SJSA1 (cell line): ENCODE measurements around the gene OXLD1. TPM values are rescaled to one million over a fixed set of nuclear protein-coding genes. Genes with fewer than 3 reads are reported as not detected.

ENCODE experiments used
- DNase-seq, 2 experiments: peaks; one replicate each; pipeline ENCODE4 v3.0.0-alpha.2; 2015 to 2020; ENCODE audit warnings: low spot score in 2 of 2, low read depth in 1 of 2
- H3K27ac ChIP-seq: fragments of 250-450 bp; sonication (Bioruptor Pico); 2 replicates; pipeline ENCODE4 v1.5.1; 2020; ENCODE audit warnings: mild to moderate bottlenecking, moderate library complexity
- H3K27me3 ChIP-seq: fragments of 250-450 bp; sonication (Bioruptor Pico); replicated peaks from 2 replicates; pipeline ENCODE4 v1.5.1; 2020; ENCODE audit warnings: mild to moderate bottlenecking, moderate library complexity
- H3K36me3 ChIP-seq: fragments of 250-450 bp; sonication (Bioruptor Pico); 2 replicates; pipeline ENCODE4 v1.5.1; 2020; ENCODE audit warnings: mild to moderate bottlenecking
- H3K4me1 ChIP-seq: fragments of 250-450 bp; sonication (Bioruptor Pico); replicated peaks from 2 replicates; pipeline ENCODE4 v1.6.1; 2021; ENCODE audit warnings: mild to moderate bottlenecking
- H3K4me3 ChIP-seq: fragments of 250-450 bp; sonication (Bioruptor Pico); 2 replicates; pipeline ENCODE4 v1.5.1; 2020; ENCODE audit warnings: mild to moderate bottlenecking
- H3K9me3 ChIP-seq: fragments of 250-450 bp; sonication (Bioruptor Pico); replicated peaks from 2 replicates; pipeline ENCODE4 v1.5.1; 2020; ENCODE audit warnings: mild to moderate bottlenecking
- total RNA-seq: library from RNA; depleted of rRNA; stranded (reverse); fragments of >200 nt; shearing (Covaris generic); gene quantifications from 2 replicates; pipeline ENCODE4 v1.2.3, GENCODE V29; 2014; rRNA removed

Gene OXLD1
- total RNA-seq, 1 experiment from 2014 or later = 49.7 TPM

DNA sequence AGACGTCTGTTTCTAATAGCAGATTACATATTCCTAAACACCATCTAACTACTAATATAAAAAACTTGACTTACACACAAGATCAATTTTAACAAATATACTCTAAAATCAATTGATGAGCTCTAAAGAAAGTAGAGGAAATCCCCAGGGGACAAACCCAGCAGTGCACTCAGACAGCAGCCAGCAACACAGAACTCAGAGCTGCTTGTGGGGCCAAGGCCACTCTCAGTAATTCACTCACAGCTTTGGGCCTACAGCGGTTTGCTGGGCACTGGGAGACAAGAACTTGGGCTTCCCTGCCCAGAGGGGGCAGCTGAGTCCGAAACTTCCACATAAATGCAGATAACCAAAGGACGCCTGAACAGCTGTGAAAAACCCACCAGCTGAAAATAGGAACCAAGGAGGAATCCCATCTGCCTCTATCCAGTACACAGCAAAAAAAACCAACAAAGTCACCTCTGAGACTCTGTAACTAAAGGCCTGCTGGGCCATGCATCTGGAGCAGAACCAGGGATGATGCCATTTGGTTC lies 50.9 kb downstream of the OXLD1 start:
- Histone ChIP-seq H3K27me3 (no peaks in the 10 kb centered on the region), H3K36me3 (peaks cover 85% of the 10 kb centered on the region), H3K4me3 (no peak overlapping the region), H3K27ac (no peak overlapping the region), H3K4me1 (no peaks in the 10 kb centered on the region), H3K9me3 (no peaks in the 10 kb centered on the region)
- no peak for DNase-seq

Other genes with a start within 250 kb of the OXLD1 start
- 9,784 and 9,807 TPM in 2 replicates for gene ACTG1, start 153.8 kb downstream of the OXLD1 start, total RNA-seq
- gene FSCN2, start 138.2 kb downstream of the OXLD1 start, total RNA-seq = 0.61 and 1.4 TPM in 2 replicates
- gene FAAP100, start 114.3 kb downstream of the OXLD1 start, total RNA-seq = 26.0 and 28.1 TPM in 2 replicates
- gene NPLOC4, start 29.5 kb downstream of the OXLD1 start, total RNA-seq = 72.7 and 111 TPM in 2 replicates
- gene TSPAN10, start 29.4 kb downstream of the OXLD1 start, total RNA-seq = 0.47 TPM in 1 of 2 replicates, not detected in the other
- gene PDE6G, start 10.1 kb downstream of the OXLD1 start, total RNA-seq = not detected in 2 replicates
- 41.2 and 48.5 TPM in 2 replicates for gene CCDC137, start 132 bp upstream of the OXLD1 start, total RNA-seq
- gene ARL16, start 17.2 kb upstream of the OXLD1 start, total RNA-seq = 41.0 and 53.3 TPM in 2 replicates
- gene HGS, start 17.4 kb upstream of the OXLD1 start, total RNA-seq = 126 and 146 TPM in 2 replicates
- 19.5 and 34.3 TPM in 2 replicates for gene MRPL12, start 36.8 kb upstream of the OXLD1 start, total RNA-seq
- 26.5 and 29.2 TPM in 2 replicates for gene SLC25A10, start 45.7 kb upstream of the OXLD1 start, total RNA-seq
- gene GCGR, start 137.5 kb upstream of the OXLD1 start, total RNA-seq = not detected in 2 replicates
- gene MCRIP1, start 166.7 kb upstream of the OXLD1 start, total RNA-seq = 154 and 180 TPM in 2 replicates
- not detected in 2 replicates for gene PPP1R27, start 168.4 kb upstream of the OXLD1 start, total RNA-seq
- 1,635 and 2,300 TPM in 2 replicates for gene P4HB, start 193.9 kb upstream of the OXLD1 start, total RNA-seq
- 276 and 304 TPM in 2 replicates for gene ARHGDIA, start 204.7 kb upstream of the OXLD1 start, total RNA-seq
- 482 and 554 TPM in 2 replicates for gene ALYREF, start 225.0 kb upstream of the OXLD1 start, total RNA-seq
- 416 and 712 TPM in 2 replicates for gene ANAPC11, start 225.1 kb upstream of the OXLD1 start, total RNA-seq
- 0.56 and 0.84 TPM in 2 replicates for gene NPB, start 235.6 kb upstream of the OXLD1 start, total RNA-seq
- 68.8 and 74.2 TPM in 2 replicates for gene PCYT2, start 244.8 kb upstream of the OXLD1 start, total RNA-seq